SW480 (cell line): ENCODE results near the gene UNG.

Experiments used
- DNase-seq: peaks from one replicate; pipeline ENCODE4 v3.0.0-alpha.2; 2016; ENCODE audit warnings: low spot score

UNG gene

DNA sequence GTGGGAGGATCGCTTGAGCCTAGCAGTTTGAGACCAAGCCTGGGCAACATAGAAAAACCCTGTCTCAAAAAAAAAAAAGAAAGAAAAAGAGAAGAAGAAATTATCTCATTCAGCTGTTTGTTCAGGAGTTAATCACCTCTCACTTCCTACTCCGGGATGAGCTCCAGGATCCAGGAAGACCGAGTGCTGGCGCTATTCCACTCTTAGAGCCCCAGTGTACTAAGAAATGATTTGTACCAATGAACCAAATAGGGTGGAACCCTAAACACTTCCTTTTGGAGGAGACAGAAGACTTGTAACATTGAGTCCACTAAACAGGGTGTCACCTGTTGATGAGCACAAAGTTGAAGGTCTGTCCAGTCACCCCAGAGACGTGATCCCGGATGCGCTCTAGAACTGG lies 7.7 kb upstream of the UNG start:
- DNase-seq: no peak

DNA sequence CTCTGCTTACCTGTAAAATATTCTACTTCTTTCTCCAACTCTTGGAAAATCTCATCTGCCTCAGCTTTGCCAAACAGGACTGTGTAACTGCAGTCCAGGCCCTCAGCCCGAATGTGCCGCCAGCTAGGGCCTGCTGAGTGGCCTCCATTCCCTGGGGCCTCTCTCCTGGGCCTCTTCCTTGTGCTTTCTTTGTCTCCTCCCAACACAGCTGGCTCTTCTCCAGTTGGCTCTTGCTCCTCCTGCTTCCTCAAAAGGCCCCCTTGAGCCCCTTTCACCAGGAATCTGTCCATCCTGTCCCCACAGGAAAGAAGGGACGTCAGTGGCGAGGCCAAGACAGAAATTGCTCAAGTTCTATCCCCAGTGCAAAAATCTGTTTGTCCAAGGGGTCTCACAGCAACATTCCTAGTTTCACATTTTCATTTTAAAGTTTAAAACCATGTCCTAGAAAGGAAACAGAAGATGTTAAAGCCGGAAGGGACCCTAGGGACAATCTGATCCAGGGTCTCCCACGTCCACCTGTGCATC lies 4.8 kb upstream of the UNG start:
- DNase-seq: no peak

DNA sequence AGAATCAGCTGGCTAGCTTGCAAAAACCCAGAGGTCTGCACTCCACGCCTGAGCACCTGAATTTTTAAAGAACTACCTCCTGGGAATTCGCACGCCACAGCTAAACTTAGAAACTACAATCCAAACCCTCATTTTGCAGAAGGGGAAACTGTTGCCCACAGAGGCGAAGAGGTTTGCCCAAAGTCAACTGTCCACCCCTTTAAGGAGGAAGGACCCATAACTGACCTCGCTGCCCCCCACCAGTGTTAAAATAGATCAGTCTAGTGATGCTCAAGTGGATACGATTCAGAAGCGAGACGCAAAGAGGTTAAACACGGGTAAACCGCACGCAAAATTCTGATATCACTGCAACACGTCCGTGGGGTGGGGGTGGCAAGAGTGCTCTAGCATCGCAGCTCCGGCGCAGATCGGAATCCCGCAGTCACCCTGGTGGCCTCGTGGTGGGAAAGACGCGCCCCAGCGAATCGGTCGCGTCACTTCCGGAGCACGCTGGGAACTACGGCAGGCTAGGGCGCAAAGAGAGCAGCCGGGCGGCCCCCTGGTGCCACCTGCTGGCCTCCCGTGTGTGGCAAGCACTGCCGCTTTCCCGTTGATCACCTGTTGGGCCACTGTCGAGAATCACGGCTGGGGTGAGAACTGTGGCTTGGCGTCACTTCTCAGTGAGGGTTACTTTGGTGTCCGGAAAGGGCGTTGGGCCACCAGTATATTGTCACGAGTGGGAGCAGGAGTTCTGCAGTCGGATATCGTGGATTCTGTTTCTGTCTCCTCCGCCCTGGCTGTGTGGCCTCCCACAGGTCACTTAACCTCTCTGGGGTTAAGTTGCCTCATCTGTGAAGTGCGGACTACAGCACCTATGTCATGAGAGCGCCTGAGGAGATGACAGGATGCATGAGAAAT lies 4.1 kb upstream of the UNG start, which contains the start of gene ALKBH2:
Gene ALKBH2 (minus strand): TSS at position 451 of the 897 bp plus-strand sequence. CDS start 686 bp downstream, outside the sequence.
- peak; percentile 87 for DNase-seq

GRCh38 chr12:109097140-109097434 lies 310 bp upstream of the UNG start:
- DNase-seq: no peak

- DNase-seq: no peak
These were observed 797 bp downstream of the UNG start for GRCh38 chr12:109098183-109098604.

DNA sequence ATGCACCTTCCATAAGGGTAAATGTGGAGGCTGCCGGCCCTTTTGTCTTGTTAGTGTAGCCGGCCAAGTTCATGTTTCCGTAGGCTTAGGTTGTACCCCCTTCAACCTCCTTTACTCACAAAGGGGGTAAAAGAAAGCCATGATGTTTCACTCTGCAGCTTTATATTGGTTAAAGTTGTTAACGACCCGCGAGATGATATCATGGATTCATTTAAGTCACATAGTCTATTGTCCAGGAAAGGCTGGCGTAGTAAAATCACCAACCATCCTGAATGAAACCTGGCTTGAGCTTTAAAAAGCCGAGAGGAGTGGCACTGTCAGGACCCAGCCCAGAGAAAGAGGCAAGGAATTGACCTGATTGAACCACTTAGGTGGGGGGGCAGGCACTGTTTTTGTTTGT lies 1.3 kb downstream of the UNG start:
- no peak for DNase-seq

DNA sequence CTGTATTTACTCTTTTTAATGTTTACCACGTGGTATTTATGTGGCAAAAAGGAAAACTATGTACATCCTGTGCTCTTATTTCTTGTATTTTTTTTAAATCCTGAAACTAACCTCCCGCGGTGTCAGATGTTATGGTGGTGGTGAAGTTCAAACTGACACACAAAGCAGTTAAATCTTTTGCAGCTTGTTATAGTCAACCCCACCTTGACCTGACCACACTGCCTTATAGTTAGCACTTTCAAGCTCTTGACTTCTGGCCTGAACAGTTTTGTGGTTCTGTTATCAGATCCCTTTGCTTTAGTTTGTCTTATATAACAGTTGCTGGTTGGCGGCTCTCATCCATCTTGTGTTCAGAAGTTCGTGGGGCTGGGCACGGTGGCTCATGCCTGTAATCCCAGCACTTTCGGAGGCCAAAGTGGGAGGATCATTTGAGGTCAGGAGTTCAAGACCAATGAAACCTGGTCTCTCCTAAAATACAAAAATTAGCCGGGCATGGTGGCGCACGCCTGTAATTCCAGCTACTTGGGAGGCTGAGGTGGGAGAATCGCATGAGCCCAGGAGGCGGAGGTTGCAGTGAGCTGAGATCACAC lies 2.1 kb downstream of the UNG start:
- DNase-seq: no peak

- no peak for DNase-seq
These were observed 3.3 kb downstream of the UNG start for GRCh38 chr12:109100741-109101140.

DNA sequence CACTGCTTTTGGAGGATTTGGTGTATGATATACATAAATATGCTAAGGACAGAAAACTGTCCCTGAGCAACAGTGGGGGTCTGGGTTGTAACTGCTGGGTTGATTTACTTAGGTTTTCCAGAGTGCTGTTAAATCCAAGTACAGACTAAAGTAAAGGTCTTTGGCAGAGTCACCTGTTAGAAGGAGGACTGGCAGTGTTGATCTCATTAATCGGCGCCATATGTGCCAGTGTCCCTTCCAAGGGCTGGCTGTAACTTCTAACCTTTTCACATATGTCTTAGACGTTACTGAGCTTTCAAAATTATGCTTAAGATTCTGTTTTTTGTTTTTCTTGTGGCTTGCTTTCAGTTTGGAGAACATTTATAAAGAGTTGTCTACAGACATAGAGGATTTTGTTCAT lies 5.1 kb downstream of the UNG start:
- DNase-seq: no peak

GRCh38 chr12:109105176-109105575 lies 7.8 kb downstream of the UNG start:
- no peak for DNase-seq

GRCh38 chr12:109109746-109110350 lies 12.5 kb downstream of the UNG start:
- DNase-seq: no peak

GRCh38 chr12:109110988-109111495 lies 13.6 kb downstream of the UNG start:
- peak; percentile 58 for DNase-seq

DNA sequence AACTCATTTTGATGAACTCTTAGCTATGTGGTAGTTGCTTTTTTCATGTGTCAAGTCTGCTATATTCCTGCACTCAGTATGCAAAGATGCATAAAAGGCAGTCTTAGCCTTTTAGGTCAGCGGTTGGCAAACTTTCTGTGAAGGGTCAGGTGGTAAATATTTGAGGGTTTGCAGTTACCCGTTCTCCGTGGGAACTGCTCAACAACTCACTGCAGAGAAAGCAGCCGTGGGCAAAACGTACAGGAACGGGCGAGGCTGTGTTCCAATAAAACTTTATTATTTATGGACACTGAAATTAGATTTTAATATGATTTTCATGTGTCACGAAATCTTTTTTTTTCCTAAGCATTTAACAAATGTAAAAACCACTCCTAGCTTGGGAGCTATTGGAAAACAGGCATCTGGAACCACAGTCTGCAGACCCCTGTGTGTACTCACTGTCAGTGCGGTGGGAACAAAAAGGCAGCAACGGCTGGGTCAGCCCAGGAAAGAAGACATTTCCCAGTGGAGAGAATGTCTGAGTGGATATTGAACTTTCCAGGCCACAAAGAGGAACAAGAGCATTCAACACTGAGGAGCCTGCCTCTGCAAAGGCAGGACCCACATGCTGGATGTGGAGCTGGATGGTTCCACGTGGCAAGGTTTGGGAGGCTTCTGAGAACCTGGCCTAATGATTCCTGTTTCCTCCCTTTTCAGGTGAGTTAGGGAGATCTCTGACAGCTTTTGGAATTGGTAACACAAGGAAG lies 15.5 kb downstream of the UNG start:
- no peak for DNase-seq

GRCh38 chr12:109113661-109114321 lies 16.4 kb downstream of the UNG start:
- DNase-seq: no peak

- DNase-seq: no peak
These were observed 17.2 kb downstream of the UNG start for GRCh38 chr12:109114644-109115043.

DNA sequence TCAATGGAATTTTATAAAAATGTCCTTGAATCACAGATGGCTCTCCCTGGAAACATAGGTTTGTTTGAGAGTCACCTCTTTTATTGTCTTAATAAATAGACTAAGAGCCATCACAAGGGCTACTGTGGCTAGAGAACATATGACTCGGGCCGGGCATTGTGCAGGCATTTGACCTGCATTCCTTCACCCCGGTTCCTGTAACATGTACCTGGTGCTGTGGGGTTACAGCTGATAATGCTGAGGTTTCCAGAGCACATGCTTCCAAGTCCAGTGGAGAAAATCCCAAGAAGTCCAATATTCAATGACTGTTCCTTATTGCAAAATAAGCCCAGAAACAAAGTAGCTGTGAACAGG lies 18.0 kb downstream of the UNG start:
- no peak for DNase-seq

- peak; percentile 69 for DNase-seq
These were observed 18.6 kb downstream of the UNG start, which contains the start of gene ACACB for GRCh38 chr12:109115758-109116610. Gene ACACB, plus strand, starts transcription at chr12:109116587. Its CDS starts 22,819 bp downstream, at chr12:109139406.

GRCh38 chr12:109116611-109116949 lies 19.2 kb downstream of the UNG start:
- no peak for DNase-seq

DNA sequence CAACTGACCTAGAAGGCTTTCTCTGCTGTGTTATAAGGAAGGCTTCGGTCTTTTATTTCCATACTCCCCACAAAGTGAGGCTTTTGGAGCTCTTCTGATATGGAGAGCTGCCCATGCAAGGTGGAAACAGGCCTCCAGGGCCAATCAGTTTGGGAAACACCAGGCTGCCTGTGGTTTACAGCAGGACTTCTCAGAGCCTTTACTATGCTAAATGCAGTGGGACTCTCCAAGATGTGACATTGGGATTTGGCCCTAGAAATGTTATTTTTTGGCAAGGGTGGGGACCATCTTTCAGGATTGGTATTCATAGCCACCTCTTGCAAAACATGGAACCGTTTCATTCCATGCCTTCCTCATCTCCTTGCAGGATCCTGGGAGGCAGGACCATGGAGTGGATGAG lies 22.7 kb downstream of the UNG start:
- no peak for DNase-seq

DNA sequence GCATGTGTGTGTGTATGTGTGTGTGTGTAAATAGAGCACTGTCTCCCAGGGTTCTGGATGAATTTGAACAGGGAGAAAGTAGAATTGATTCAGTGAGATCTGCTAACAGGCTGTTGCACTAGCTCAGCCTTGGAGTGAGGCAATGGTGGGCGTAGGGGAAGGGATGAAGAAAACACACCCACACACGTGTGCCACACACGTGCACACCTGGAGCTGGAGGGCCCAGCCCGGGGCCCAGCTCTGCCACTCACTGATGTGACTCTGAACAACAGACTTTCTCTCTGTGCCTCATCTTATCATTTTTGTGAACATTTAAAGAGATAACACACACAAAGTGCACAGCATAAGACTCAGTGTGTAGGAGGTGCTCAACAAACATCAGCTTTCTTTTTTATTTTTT lies 23.2 kb downstream of the UNG start:
- no peak for DNase-seq
